Type B pancreatic cell (in vitro differentiated cells): ENCODE results near the gene ATP5MC2. TPM values are rescaled to one million over a fixed set of nuclear protein-coding genes. Genes with fewer than 3 reads are reported as not detected.

ENCODE experiments used
- DNase-seq: peaks from one replicate; pipeline ENCODE4 v3.0.0; 2021; ENCODE audit warnings: mixed read lengths; ENCODE audit not compliant: unreplicated experiment; ENCODE audit errors: extremely low spot score
- H3K27ac Mint-ChIP-seq: 2 replicates; pipeline ENCODE4 v1.8.0; 2021; ENCODE audit warnings: mild to moderate bottlenecking, mixed read lengths
- H3K27me3 Mint-ChIP-seq: 2 replicates; pipeline ENCODE4 v1.8.0; 2021; ENCODE audit warnings: mixed read lengths
- H3K36me3 Mint-ChIP-seq: 2 replicates; pipeline ENCODE4 v1.8.0; 2021; ENCODE audit warnings: mixed read lengths
- H3K4me1 Mint-ChIP-seq: one replicate; pipeline ENCODE4 v1.8.0; 2021; ENCODE audit warnings: mixed read lengths; ENCODE audit not compliant: unreplicated experiment
- H3K4me3 Mint-ChIP-seq: 2 replicates; pipeline ENCODE4 v1.8.0; 2021; ENCODE audit warnings: mild to moderate bottlenecking, mixed read lengths
- H3K9me3 Mint-ChIP-seq: 2 replicates; pipeline ENCODE4 v1.8.0; 2021; ENCODE audit warnings: mixed read lengths
- total RNA-seq: library from RNA; stranded (reverse); gene quantifications from 2 replicates; pipeline ENCODE4 v1.2.1, GENCODE V29; 2021; ENCODE audit warnings: low replicate concordance
- TF ChIP-seq, protein P1 (sequence below): fragments of 200-600 bp; sonication (generic); conservative IDR thresholded peaks from 2 replicates; pipeline ENCODE4 v1.5.0; 2021; ENCODE audit warnings: antibody characterized with exemption, mild to moderate bottlenecking

The ATP5MC2 gene
- total RNA-seq, 1 donor from 2014 or later: 402 TPM

DNA sequence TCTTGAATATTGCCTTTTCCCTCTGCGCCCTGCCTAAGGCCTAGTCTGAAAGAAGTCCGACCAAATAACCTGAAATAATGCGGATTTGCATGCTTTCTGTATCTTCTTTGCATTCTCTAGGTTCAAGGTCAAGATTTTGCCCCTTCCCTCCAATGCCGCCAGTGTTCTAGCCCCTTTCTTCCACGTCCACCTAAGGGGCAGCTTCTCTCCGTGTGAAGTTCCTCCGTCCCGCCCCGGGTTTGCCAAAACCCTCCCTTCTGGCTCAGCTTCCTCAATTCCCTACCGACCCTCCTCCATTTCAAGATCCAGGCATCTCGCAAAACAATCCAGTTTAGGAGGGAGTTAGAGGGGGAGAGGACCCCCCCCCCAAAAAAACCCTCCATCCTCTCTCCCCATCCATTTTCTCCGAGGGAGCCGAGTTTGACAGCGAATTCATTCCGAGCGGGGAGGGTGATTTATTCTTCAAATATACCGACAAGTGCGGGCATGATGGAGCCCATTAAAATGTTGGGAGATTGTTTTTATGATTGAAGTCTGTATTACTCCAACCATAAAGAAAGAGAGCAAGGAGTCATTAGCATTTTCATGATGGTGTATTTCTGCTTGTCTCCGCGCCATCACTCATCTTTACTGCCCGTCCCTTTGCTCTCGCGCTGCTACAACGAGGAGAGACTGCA lies 20.9 kb upstream of the ATP5MC2 start:
- Mint-ChIP-seq H3K36me3 (no peaks in the 10 kb centered on the region), H3K27ac (peak overlapping the region; percentile 17), H3K9me3 (peaks cover under 1% of the 10 kb centered on the region), H3K4me1 (peaks cover 16% of the 10 kb centered on the region), H3K4me3 (peak overlapping the region; percentile 79), H3K27me3 (peaks cover 93% of the 10 kb centered on the region)
- TF ChIP-seq, protein P1, sequence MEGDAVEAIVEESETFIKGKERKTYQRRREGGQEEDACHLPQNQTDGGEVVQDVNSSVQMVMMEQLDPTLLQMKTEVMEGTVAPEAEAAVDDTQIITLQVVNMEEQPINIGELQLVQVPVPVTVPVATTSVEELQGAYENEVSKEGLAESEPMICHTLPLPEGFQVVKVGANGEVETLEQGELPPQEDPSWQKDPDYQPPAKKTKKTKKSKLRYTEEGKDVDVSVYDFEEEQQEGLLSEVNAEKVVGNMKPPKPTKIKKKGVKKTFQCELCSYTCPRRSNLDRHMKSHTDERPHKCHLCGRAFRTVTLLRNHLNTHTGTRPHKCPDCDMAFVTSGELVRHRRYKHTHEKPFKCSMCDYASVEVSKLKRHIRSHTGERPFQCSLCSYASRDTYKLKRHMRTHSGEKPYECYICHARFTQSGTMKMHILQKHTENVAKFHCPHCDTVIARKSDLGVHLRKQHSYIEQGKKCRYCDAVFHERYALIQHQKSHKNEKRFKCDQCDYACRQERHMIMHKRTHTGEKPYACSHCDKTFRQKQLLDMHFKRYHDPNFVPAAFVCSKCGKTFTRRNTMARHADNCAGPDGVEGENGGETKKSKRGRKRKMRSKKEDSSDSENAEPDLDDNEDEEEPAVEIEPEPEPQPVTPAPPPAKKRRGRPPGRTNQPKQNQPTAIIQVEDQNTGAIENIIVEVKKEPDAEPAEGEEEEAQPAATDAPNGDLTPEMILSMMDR: no peak
- DNase-seq: no peak

DNA sequence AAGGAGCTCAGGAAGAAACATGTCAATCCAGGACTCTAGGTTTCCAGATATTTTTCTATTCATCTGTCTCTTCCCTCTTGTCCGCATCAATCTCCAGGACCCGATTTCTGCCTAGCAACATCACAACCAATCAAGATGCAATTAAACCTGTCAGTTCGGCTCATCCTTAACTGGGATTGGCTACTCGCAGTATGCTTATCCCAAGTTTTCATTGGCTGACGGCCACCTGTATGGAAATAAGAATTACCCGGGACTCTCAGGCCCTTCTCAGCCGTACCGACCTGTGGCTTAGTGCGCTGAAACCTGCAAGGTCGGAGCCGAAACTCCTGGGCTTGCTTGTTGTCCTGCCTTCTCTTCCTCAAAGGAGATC lies 20.4 kb upstream of the ATP5MC2 start:
- H3K27ac Mint-ChIP-seq: peak overlapping the region; percentile 17
- peaks cover 15% of the 10 kb centered on the region for H3K4me1 Mint-ChIP-seq
- TF ChIP-seq, protein P1: no peak
- no peaks in the 10 kb centered on the region for H3K36me3 Mint-ChIP-seq
- H3K4me3 Mint-ChIP-seq: peak overlapping the region; percentile 79
- no peak for DNase-seq
- peaks cover 3% of the 10 kb centered on the region for H3K9me3 Mint-ChIP-seq
- H3K27me3 Mint-ChIP-seq: peaks cover 92% of the 10 kb centered on the region

- peaks cover 87% of the 10 kb centered on the region for H3K27me3 Mint-ChIP-seq
- H3K4me1 Mint-ChIP-seq: peaks cover 15% of the 10 kb centered on the region
- H3K4me3 Mint-ChIP-seq: peak overlapping the region; percentile 85
- H3K9me3 Mint-ChIP-seq: peaks cover 3% of the 10 kb centered on the region
- TF ChIP-seq, protein P1: peak; percentile 55
- peak overlapping the region; percentile 71 for H3K27ac Mint-ChIP-seq
- DNase-seq: no peak
- no peaks in the 10 kb centered on the region for H3K36me3 Mint-ChIP-seq
These were observed 19.6 kb upstream of the ATP5MC2 start for GRCh38 chr12:53695152-53696145.

DNA sequence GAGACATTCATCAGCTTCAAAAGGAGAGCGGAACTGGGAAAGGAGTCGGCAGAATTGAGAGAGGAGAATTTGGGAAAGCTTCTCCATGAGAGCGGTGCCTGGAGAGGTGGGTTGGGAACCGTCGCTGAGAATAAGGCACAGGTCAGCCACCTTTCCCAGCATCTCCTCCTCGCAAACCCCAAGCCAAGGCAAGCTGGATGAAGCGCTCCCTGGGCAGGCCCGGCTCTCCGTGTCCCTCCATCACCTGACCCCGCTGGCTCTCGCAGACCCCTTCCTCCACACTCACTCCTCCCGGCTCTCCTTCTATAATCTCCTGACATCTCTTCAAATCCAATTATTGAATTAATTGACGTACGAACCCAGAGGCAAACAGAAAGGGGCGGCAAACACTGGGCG lies 18.9 kb upstream of the ATP5MC2 start:
- H3K4me1 Mint-ChIP-seq: peaks cover 15% of the 10 kb centered on the region
- H3K9me3 Mint-ChIP-seq: peaks cover 3% of the 10 kb centered on the region
- peak overlapping the region; percentile 85 for H3K4me3 Mint-ChIP-seq
- no peak for DNase-seq
- no peaks in the 10 kb centered on the region for H3K36me3 Mint-ChIP-seq
- peak overlapping the region; percentile 71 for H3K27ac Mint-ChIP-seq
- H3K27me3 Mint-ChIP-seq: peaks cover 86% of the 10 kb centered on the region
- TF ChIP-seq, protein P1: no peak

- TF ChIP-seq, protein P1: no peak
- Mint-ChIP-seq H3K9me3 (peaks cover 3% of the 10 kb centered on the region), H3K27me3 (peaks cover 49% of the 10 kb centered on the region), H3K4me1 (peaks cover 4% of the 10 kb centered on the region), H3K36me3 (no peaks in the 10 kb centered on the region), H3K27ac (no peak overlapping the region), H3K4me3 (no peak overlapping the region)
- no peak for DNase-seq
These were observed 12.3 kb upstream of the ATP5MC2 start for GRCh38 chr12:53688134-53688533.
